Renal pelvis (tissue), 4 donors: ENCODE measurements around the gene CLCN6. TPM values are rescaled to one million over a fixed set of nuclear protein-coding genes. Genes with fewer than 3 reads are reported as not detected.
A peak's percentile ranks its signal among the peaks of the same experiment; 100 is the strongest.

Experiments
- DNase-seq: peaks from one replicate; pipeline ENCODE4 v3.0.0-alpha.2; 2013
- polyA plus RNA-seq, 3 donors: library from polyadenylated mRNA; unstranded; fragments of 120-200 nt; gene quantifications; one replicate each; pipeline ENCODE4 v1.2.1, GENCODE V29; 2013; ENCODE audit not compliant: insufficient read length in 3 of 3

CLCN6 gene
- polyA plus RNA-seq, 3 donors = 16.9 to 29.8 (median 24.0) TPM

DNA sequence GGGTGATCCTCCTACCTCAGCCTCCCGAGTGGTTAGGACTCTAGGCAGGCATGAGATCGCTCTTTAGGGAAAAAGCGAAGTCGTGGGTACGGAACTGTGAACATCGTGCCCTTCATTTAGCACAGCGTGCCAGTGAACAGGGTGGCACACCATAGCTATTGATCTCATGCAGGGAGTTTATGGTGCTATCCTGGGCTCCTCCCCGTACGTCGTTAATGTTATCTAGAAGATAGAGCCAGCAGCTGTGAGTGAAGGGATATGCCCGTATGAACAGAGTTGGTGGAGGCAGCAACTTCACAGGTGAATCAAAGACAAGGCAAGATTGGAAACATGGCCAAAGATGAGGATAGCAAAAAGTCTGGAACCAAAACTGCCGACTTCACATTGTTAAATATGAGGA, 11.2 kb downstream of the CLCN6 start:
- DNase-seq = no peak

DNA sequence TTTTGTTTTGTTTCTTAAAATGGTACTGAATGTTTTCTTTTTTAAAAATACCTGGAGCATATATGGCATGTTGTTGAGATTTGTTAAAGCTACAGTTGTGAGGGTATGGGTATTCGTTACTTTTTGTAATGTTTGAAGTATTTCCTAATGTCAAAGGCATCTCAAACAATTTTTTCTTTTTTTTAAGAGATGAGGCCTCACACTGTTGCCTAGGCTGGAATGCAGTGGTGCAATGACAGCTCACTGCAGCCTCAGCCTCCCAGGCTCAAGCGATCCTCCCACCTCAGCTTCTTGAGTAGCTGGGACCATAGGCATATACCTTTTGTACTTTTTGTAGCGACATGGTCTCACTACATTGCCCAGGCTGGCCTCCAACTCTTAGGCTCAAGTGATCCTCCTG, 16.1 kb downstream of the CLCN6 start:
- DNase-seq = no peak

DNA sequence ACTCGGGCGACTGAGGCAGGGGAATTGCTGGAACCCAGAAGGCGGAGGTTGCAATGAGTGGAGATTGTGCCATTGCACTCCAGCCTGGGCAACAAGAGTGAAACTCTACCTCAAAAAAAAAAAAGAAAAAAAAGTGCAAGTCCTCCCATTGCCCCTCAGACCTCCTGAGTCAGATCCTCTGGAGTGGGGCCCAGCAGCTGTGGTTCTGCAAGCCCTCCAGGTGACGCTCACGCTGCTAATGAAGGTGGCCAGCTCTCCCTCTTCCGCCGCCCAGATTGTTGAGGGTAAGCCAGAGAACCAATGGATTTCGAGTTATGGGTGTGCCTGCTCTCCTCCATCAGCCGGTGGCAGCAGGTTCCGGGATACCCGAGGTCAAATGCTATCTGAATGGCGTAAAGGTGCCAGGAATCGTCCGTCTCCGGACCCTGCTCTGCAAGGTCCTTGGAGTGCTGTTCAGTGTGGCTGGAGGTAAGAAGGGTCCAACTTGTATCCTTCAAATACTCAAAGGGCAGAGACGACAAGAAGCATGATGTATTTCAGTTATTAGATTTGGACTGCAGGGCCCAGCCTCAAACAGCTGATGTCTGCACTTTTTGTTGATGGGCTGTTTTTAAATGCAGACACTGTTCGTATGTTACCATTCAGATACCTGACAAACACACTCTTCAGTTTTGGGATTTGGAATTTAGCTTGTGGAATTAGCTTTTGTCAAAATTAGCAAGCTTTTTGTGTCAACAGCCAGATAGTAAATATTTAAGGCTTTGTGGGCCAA, 17.6 kb downstream of the CLCN6 start:
- no peak for DNase-seq

DNA sequence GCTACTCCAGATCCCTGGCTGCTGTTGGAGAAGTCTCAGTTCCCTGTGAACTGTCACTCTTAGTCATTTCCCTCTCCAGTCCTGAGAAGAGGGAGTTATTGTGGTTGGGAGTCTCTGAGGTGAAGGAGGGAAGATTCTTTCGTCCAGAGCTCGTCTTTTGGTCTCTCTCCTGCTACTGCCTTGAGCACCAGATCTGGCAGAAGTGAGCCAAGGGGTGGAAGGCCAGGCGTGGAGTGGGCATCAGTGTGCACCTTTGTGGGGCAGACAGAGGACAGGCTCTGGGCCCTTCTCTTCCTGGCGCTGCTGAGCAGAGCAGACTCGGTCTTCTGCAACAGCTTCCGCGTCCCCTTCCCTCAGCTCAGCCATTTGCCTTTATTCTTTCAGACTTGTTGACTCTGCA, 19.1 kb downstream of the CLCN6 start:
- no peak for DNase-seq

DNA sequence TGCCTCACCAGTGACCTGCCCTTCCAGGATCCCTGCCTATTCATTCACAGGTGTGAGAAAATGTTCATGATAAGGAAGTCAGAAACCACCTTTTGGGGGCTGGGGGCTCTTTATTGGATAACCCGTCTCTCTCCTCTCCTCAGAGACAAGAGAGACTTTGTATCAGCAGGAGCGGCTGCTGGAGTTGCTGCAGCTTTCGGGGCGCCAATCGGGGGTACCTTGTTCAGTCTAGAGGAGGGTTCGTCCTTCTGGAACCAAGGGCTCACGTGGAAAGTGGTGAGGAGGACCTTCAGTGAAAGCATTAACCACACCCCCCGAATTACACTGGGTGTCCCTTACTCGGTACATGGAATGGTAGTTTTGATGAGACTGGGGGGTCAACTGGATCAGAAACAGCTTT, 21.0 kb downstream of the CLCN6 start:
- no peak for DNase-seq

DNA sequence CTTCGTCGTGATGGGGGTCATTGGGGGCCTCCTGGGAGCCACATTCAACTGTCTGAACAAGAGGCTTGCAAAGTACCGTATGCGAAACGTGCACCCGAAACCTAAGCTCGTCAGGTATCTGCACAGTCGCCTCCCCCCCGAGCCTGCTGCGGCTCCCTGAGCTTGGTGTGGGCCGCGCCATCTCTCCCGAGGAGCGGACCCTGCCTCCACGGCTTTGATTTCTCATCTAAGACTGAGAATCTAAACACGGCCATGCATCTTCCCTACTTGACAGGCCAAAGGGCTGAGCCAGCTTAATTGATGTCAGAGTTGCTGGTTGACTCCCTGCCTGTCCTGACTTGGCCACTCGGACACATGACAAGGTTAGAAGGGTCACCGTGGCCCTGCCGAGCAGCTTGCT, 22.5 kb downstream of the CLCN6 start:
- DNase-seq = no peak

DNA sequence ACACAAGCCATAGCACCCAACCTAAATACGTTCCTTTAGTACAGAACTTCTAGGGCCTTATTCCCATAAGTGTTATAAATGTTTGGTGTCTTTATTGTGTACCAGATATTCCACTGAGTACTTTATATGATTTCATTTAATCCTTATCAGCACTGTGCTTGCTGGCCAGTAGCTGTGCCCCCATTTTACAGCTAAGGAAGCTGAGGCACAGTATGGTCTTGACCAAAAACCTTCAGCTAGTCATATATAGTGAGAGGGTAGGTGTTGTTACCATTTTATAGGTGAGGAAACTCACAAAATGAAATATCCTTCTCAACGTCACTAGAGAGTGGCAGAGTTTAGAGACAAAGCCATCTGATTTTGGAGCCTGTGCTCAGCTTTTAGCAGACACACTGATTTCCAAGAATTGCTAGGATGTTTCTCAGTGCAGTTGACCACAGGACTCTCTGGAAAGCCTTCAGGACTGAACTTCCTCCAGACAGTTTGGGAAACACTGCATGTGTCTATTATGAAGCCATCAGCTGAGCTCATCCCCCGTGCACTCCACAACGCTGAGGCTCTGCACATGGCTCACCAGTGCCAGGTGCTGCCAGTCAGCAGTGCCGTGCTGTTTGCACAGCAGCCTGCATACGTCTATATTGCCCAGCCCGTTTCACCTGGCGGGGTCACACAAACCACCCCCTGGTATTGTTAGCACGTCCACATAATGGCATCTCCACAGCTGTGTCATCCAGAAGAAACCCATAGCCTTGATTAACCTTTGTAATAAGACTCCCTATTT, 26.1 kb downstream of the CLCN6 start:
- DNase-seq = no peak

DNA sequence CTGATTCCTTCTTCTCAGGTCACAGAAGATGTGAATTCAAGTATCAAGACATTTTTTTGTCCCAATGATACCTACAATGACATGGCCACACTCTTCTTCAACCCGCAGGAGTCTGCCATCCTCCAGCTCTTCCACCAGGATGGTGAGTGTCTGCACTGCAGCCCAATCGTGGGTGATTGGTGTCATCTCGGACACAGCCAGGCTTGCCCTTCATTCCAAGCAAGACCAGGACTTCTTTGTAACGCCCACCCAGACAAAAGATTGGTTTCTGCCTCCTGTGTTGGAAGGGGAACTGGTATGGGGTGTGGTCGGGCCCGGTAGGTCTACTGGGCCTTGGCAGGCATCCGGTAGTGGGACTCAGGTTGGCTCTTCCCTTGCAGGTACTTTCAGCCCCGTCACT, 27.5 kb downstream of the CLCN6 start:
- no peak for DNase-seq

DNA sequence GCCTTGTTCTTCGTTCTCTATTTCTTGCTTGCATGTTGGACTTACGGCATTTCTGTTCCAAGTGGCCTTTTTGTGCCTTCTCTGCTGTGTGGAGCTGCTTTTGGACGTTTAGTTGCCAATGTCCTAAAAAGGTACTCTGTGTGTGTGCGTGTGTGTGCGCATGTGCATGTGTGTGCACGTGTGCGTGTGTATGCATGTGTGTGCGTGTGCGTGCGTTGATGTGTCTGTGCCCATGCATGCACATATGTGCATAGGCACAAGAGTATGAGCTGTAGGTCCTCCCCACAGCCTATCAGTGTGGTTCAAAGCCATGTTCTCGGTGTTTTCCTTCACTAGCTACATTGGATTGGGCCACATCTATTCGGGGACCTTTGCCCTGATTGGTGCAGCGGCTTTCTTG, 27.9 kb downstream of the CLCN6 start:
- DNase-seq = no peak

DNA sequence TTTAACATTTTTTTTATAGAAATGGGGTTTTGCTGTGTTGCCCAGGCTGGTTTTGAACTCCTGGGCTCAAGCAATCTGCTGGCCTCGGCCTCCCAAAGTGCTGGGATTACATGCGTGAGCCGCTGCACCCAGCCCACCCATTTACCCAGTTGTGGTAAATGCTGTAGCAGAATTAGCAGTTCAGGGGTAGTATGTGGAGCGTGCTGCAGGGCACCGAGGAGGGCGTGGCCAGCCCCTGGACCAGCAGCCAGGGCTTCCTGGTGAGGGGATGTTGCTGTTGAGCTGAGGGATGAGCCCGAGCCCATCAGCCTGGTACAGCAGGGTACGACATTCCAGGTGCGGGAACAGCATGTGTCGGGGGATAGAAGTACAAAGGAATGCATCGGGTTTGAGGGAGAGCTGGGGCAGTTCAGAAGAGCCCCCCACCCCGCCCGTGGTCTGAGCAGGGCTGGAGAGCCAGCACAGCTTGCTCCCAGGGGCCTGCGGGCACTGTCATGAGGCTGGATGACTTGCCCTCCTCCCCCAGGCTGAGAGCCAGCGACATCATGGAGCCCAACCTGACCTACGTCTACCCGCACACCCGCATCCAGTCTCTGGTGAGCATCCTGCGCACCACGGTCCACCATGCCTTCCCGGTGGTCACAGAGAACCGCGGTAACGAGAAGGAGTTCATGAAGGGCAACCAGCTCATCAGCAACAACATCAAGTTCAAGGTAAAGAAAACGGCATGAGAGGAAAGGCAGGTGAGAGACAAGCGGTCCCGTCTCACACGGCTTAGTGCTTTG, 29.6 kb downstream of the CLCN6 start:
- no peak for DNase-seq

DNA sequence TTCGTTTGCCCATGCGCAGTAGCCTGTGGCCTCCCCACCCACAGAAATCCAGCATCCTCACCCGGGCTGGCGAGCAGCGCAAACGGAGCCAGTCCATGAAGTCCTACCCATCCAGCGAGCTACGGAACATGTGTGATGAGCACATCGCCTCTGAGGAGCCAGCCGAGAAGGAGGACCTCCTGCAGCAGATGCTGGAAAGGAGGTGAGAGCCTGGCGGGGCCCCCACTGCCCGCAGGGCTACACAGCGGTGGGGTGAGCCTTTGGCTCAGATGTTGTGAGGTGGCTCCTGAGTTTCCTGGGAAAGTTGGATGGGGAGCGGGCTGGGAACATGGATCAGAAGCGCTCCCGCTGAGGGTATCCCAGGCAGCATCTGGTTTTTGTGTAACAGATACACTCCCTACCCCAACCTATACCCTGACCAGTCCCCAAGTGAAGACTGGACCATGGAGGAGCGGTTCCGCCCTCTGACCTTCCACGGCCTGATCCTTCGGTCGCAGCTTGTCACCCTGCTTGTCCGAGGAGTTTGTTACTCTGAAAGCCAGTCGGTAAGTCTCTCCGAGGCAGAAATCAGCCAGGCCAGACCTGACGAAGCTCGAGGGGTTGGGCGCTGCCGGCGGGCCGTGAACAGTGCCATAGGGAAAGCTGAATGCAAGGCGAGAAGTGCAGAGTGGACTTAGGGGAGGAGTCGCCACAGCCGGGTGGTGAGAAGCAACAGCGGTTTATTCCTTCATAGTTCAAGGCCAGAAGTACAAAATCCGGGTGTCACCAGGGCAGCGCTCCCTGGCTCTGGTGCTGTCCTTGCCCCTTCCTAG, 31.2 kb downstream of the CLCN6 start:
- no peak for DNase-seq

DNA sequence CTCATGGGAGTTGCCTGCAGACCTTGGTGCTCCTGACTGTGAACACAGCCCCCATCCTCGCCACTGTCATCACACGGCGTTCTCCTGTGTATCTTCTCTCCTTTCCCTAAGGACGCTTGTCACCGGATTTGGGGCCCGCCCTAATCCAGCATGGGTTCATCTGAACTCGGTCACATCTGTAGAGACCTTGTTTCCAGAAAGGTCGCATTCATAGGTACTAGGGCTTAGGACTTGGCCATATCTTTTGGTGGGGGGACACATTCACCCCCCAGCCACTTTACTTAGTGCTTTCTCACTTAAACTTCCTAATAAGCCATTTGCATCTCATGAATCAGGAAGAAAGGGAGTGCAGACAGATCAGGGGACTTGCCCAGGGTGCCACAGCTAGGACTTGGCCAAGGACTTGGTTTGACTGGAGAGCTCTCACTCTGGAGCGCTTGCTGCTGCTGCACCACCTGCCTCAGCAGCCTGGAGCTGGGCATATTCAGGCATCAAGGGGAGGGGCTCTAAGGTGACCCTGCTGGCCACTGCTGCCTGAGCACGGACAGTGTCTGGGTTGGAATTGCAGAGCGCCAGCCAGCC, 31.9 kb downstream of the CLCN6 start:
- no peak for DNase-seq

DNA sequence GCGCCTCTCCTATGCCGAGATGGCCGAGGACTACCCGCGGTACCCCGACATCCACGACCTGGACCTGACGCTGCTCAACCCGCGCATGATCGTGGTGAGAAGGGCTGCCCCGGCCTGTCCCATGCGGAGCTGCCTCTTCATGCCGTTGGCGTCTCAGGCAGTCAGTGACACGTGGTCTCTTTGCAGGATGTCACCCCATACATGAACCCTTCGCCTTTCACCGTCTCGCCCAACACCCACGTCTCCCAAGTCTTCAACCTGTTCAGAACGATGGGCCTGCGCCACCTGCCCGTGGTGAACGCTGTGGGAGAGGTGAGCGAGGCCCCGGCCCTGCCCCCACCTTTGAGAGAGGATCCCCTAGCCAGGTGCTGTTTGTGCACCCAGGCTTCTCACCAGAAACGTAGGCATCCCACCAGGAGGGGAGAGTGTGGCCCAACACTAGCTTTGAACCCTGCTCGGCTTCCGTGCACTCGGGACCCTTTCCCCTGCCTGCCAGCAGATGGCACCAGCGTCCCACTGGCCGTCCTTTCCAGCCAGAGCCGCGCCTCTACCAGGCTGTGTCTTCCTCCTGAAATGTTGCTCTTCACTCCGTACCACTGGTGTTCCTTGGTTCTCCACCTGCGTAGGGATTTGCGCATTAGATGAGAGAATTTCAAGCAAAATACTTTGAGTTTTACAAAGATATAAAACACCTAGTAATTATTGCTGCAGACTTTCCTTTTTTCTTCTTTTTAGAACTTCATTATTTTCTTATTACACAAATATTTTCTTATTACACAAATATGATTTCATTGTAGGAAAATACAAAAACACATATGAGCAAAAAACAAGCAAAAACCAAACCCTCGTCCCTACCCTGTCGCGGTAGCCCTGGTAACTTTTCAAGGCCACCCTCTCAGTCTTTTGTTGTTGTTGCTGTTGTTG, 32.6 kb downstream of the CLCN6 start:
- peak; percentile 41 for DNase-seq

DNA sequence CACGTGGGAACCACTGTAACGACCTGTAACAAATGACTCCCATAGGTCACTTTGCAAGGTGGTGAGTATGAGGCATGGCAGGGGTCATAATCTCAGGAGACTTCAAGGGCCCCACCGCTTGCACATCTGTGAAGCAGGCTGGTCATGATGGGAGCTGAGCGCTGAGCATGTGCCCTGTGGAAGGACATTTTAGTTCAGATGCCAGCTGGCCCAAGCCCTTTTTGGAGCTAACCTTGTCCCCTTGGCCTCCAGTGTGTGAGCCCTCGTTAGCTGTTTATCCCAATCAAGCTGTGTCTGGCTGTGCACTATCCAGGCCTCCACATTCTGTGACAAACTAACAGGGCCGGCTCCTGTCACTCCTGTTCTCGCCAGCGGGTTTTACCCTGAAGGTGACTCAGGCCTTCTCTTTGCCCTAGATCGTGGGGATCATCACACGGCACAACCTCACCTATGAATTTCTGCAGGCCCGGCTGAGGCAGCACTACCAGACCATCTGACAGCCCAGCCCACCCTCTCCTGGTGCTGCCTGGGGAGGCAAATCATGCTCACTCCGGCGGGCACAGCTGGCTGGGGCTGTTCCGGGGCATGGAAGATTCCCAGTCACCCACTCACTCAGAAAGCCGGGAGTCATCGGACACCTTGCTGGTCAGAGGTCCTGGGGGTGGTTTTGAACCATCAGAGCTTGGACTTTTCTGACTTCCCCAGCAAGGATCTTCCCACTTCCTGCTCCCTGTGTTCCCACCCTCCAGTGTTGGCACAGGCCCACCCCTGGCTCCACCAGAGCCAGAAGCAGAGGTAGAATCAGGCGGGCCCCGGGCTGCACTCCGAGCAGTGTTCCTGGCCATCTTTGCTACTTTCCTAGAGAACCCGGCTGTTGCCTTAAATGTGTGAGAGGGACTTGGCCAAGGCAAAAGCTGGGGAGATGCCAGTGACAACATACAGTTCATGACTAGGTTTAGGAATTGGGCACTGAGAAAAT, 34.0 kb downstream of the CLCN6 start:
- DNase-seq = no peak

DNA sequence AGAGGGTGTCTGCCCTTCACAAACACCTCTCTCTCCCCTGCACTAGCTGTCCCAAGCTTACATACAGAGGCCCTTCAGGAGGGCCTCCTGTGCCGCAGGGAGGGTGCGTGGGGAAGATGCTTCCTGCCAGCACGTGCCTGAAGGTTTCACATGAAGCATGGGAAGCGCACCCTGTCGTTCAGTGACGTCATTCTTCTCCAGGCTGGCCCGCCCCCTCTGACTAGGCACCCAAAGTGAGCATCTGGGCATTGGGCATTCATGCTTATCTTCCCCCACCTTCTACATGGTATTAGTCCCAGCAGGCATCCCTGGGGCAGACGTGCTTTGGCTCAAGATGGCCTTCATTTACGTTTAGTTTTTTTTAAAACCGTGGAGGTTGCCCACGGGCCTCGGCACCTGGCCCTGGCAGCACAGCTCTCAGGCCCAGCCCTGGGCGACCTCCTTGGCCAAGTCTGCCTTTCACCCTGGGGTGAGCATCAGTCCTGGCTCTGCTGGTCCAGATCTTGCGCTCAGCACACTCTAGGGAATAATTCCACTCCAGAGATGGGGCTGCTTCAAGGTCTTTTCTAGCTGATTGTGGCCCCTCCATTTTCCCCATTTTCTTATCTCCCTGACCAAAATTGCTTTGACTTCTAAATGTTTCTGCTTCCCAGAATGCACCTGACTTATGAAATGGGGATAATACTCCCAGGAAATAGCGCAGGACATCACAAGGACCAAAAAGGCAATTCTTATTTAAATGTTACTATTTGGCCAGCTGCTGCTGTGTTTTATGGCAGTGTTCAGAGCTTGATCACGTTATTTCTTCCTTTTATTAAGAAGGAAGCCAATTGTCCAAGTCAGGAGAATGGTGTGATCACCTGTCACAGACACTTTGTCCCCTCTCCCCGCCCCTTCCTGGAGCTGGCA, 35.5 kb downstream of the CLCN6 start:
- no peak for DNase-seq

DNA sequence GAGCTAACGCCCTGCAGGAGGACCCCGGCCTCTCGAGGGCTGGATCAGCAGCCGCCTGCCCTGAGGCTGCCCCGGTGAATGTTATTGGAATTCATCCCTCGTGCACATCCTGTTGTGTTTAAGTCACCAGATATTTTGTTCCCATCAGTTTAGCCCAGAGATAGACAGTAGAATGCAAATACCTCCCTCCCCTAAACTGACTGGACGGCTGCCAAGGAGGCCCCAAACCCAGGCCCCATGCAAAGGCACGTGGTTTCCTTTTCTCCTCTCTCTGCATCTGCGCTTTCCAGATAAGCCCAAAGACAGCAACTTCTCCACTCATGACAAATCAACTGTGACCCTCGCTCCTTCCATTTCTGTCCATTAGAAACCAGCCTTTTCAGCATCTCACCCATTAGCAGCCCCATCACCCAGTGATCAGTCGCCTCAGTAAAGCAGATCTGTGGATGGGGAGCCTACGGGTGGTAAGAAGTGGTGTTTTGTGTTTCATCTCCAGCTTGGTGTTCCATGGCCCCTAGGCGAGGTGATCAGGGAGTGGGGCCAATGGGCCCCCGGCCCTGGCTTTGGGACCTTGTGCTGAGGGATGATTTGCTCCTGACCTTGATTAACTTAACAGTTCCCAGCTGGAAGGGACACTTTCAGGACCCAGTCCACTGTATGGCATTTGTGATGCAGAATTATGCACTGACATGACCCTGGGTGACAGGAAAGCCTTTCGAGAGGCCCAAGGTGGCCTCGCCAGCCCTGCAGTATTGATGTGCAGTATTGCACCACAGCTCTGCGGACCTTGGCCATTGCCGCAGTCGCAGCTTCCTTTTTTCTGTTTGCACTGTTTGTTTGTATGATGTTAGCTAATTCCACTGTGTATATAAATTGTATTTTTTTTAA, 36.4 kb downstream of the CLCN6 start:
- DNase-seq = no peak
